Islet of Langerhans (tissue), 1 donor: ENCODE measurements around the gene TNXB.
"Not testable (repeated sequence)": the region's sequence is repeated elsewhere in the genome, so short reads cannot be mapped to it uniquely, and the experiment has no call there.

Source experiments
- FAIRE-seq: peaks from one replicate; lab custom pipeline; 2011; peaks lifted over from hg19 to GRCh38; lab: Jason Lieb, UNC

Gene TNXB

GRCh38 chr6:32112431-32112980, 3.4 kb upstream of the TNXB start:
- no peak for FAIRE-seq

DNA sequence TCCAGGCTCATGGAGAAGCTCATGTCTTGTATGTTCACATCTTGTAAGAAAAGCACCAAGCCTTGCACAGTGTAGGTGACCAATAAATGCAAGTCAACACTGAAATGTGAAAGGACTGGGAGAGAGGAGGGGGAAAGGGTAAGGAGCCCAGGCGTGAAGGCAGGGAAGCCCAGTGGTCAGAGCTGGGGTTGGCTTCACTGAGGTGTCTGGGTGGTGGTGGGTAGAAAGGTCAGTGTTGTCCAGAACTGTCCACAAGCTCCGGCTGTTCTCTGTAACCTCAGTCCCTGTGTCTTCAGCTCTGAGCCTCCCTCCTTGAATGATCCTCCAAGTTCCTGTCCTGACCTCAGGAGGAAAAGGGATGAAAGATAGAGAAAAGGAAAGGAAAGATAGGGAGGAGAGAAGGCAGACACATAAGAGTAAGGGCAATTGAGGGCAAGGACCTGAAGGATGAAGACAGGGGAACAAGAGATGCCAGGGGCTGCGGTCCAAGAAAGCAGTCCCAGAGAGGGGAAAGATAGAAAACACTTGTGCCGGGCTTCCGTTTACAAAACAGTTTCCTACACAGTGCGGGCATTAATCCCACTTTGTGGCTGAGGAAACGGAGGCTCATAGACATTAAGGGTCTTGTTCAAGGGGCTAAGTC, 2.4 kb upstream of the TNXB start:
- no peak for FAIRE-seq

DNA sequence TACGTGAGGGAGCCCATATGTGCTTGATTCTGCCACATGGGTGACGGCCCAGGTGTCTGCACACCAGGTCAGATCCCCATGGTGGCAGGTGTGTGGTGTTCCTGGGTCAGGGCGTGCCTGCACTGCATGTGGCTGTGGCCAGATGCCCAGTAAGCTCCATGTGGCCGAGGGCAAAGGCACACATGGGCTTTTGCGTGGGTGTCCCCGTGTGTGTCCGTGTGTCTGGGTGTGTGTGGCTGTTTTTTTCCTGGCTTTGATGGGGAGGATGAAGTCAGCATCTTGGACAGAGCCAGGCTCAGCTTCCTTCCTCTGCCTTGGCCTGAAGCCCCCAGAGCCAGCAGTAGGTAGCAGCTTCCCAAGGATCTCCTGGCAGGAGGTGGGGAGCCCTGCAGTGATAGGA, 1.5 kb upstream of the TNXB start:
- no peak for FAIRE-seq

DNA sequence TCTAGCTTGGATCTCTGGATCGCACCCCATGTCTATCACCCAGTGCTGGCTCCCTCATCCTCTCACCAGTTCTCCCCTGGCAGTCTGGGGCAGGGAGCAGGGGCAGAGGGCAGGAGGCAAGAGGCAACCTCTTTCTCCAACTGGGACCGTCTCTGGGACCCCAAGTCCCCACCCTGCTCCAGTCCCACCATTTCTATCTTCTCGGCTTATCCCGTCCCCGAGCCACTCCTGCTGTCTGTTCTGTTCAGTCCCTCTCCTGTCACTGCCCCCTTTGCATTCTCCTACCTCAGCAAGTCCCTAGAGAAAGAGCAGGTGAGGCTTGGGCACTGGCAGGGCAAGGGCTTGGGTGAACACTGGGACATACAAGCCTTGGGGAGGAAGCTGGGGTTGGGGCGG, 625 bp upstream of the TNXB start:
- no peak for FAIRE-seq

- no peak for FAIRE-seq
These were observed 418 bp downstream of the TNXB start for GRCh38 chr6:32108727-32109113.

DNA sequence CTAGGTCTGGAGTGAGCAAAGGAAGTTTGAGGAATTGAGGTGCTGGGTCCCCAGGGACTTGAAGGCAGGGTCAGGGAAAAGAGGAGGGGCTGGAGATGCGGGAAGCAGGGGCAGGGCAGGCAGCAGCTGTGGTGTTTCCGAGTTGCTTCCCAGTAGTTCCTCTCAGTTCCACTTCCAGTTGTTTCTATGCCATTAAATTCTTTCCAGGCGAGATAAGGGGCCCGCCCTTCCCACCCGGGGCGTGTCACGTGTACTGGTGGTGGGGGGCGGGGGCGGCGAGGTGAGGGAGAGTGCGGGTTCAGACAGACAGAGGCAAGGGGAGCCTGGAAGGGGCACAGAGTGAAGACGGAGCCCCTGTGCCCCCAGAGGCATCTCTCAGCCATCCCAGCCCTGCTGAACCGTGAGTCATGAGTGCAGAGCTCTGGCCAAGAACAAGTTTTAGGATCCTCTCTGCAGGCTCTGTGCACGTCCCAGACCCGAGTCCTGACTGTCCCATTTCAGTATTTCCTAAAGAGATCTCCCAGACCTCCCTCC, 977 bp downstream of the TNXB start:
- FAIRE-seq, result no peak

- FAIRE-seq, result no peak
These were observed 1.7 kb downstream of the TNXB start for GRCh38 chr6:32107406-32107805.

- FAIRE-seq, result no peak
These were observed 3.7 kb downstream of the TNXB start for GRCh38 chr6:32105433-32105832.

DNA sequence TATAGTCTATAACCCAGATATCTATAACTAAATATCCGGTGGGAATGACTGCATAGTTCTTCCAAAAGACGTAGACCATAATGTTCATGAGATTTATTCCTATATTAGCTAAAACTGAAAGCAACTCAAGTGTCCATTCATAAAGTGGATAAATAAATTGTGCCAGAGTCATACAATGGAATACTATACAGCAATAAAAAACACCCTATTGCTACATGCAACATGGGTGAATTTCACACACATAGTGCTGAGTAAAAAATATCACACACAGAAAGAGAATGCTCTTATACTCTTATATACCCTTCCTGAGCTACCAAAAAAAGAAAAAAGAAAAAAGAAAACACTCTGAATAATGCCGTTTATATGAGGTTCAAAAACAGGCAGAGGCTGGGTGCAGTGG, 6.9 kb downstream of the TNXB start:
- FAIRE-seq, result no peak

- FAIRE-seq, result not testable (repeated sequence)
These were observed 8.9 kb downstream of the TNXB start for GRCh38 chr6:32100251-32100650.

GRCh38 chr6:32097364-32097763, 11.8 kb downstream of the TNXB start:
- FAIRE-seq, result no peak

GRCh38 chr6:32096394-32097258, 12.5 kb downstream of the TNXB start:
- FAIRE-seq, result no peak

DNA sequence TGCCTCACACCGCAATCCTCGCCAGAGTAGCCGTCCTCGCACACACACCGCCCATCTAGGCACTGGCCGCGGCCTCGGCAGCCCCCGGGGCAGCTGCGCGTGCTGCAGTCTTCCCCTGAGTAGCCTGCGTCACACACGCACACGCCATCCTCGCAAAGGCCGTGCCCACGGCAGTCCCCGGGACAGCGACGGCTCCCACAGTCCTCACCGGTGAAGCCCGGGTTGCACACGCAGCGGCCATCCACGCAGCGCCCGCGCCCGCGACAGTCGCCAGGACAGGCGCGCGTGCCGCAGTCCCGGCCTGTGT, 13.1 kb downstream of the TNXB start:
- no peak for FAIRE-seq

DNA sequence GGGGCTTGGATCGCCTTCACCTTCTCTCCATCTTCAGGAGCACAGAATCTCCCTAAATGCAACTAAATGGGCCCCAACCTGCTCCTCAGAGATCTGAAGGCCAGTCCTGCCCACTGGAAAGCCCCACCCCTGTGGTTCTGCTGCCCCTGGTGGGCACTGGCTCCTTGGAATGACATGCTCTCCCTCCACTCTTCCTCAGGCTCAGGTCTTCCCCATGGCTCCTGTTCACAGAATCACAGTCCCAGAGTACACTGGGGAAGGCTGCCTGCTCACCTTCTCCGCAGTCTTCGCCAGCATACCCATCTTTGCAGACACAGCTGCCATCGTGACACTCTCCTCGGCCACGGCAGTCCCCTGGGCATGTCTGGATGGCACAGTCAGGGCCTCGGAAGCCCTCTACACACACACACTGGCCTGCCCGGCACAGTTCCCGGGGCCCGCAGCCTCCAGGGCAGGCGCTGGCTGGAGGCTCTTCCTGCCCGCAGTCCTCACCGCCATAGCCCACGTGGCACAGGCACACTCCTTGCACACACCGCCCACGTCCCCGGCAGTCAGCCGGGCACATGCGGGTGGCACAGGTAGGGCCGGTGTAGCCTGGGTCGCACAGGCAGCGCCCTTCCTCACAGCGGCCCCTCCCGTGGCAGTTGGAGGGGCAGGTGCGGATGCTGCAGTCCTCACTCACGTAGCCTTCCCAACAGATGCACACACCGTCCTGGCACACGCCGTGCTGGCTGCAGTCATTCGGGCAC, 13.6 kb downstream of the TNXB start:
- no peak for FAIRE-seq

- FAIRE-seq, result no peak
These were observed 16.2 kb downstream of the TNXB start for GRCh38 chr6:32092760-32093497.

DNA sequence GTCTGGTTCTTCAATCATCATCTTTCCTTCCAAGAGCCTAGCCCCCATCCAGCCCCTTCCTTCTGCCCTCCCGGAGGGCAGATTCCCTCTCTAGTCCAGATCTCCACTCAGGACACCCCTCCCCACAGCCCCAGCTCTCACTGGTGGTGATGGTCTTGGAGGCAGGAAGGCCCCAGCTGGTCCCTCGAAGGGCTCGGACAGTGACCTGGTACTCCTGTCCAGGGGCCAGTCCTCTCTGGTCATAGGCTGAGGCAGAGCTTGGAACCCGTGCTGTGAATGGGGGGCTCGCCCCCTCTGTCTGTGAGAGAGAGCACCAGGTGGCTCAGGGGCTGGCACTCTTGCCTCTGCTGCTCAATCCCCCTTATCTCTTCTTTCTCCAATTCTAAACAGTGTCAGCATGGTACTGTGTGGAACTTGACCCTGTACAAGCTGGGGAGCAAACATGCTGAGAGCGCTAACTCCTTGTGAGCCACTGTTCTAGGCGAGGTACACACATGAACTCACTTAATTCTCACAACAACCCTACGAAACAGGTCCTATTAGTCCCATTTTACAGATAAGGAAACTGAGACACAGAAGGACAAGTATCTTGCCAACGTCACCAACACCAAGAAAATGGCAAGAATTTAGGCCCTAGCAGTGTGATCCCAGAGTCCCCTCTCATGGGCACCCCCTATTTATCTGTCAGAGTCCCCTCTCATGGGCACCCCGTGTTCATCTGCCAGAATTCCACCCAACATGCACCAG, 19.9 kb downstream of the TNXB start:
- FAIRE-seq, result no peak

DNA sequence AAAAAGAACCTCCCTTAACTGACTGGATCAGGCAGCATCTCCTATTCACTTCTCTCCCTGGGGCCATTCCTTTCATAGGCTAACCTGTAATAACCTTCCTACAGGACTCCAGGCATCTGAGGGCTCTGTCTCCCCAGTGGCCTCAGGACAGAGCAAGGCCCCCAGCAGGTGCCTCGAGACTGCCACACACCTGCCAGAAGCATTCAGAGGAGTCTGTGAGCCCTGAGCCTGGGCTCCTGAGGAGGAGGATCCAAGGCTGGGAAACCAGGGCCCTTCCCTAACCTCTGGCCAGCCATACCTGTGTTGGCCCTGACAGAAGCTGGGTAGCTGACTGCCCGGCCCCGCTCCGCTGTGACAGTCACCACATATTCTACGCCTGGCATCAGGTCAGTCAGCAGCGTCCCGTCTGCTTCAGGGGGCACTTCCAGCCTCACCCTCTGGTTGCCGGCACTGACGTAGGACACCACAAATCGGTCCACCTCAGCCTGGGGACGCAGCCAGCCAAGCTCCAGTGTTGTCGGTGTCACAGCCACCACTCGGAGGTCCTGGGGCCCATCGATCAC, 20.6 kb downstream of the TNXB start:
- no peak for FAIRE-seq

DNA sequence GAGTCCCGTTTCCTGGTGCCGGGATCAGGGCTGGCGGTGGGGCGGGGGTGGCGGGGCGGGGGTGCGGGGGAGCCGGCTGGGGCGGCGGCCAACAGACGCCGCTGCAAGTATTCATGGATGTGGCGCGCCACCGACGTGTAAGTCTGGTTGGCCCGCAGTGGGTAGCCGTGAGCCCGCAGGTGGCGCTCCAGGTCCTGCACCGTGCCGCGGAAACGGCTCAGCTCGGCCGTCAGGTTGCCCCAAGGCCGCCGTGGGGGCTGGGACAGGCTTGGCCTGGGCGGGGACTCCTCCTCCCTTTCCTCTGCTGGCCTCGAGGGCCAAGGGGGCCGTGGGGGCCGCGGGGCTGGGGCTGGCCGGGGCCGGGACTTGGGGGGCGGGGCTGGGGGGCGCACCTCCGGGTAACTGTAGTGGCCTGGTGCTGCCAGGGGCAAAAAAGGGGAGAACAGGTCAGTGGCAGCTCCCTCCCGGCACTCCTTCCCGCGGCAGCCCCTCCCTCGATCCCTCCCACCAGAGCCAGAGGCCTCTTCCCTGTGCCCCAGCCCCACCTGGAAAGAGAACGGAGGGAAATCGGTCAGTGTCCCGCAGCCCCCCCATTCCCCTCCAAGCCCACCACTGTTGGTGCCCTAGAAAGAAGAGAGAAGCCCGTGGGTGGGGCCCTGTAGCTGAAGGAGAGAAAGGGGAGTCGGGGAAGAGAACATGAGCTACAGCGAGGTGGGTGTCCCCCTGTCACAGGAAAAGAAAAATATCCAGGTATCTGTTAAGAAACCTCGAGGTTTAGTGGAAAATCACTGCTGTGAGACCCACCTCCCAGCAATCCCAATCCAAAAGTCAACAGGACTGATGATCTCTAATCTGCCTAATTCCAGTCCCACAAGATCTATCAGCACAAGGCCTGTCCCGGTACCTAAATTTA, 21.3 kb downstream of the TNXB start:
- FAIRE-seq, result no peak

DNA sequence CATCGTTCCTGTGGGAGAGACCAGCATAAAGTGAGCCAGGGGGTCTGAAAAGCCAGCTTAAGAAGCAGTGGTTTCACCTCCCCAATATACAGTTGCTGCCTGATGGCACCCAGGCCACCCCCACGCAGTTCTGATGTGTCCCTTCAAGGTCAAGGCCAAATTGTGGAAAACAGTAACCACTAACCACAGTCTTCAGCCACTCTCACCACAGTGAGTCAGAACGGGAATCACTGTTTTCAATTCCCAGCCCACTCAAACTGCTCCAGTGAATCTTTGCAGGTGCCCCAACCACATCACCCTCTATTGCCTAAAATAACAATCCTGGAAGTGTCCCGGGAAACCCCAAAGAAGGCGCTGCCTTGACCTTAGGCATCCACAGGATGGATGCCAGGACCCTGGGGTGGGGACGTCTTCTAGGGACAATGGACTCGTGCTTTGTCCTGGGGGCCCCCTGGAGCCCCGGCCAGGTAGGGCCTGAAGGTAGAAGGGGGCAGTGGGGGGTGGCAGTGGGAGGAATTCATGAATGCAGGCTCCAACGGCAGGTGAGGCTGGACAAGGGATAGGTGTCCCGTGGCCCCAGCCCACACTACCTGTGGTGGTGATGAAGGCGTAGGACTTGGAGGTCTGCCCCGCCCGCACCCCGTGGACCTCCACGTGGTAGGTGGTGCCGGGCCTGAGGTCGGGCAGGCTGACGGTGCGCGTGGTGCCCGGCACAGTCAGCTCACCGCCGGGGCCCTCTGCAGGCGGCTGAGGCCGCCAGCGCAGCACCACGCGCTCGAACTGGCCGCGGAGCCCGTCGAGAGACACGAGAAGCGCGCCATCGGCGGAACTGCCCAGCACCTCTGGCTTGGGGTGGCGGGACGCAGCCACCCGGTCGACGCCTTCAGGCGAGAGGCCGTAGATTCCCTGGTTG, 22.2 kb downstream of the TNXB start:
- FAIRE-seq, result no peak
